ENCODE results near the gene AIFM3. TPM values are rescaled to one million over a fixed set of nuclear protein-coding genes. Genes with fewer than 3 reads are reported as not detected.

Gene AIFM3, protein sequence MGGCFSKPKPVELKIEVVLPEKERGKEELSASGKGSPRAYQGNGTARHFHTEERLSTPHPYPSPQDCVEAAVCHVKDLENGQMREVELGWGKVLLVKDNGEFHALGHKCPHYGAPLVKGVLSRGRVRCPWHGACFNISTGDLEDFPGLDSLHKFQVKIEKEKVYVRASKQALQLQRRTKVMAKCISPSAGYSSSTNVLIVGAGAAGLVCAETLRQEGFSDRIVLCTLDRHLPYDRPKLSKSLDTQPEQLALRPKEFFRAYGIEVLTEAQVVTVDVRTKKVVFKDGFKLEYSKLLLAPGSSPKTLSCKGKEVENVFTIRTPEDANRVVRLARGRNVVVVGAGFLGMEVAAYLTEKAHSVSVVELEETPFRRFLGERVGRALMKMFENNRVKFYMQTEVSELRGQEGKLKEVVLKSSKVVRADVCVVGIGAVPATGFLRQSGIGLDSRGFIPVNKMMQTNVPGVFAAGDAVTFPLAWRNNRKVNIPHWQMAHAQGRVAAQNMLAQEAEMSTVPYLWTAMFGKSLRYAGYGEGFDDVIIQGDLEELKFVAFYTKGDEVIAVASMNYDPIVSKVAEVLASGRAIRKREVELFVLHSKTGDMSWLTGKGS
- total RNA-seq, result 1 to 10 TPM in 2 of 4 donors, under 1 TPM in 2; 0.11 to 2.0 (median 0.80) TPM

DNA sequence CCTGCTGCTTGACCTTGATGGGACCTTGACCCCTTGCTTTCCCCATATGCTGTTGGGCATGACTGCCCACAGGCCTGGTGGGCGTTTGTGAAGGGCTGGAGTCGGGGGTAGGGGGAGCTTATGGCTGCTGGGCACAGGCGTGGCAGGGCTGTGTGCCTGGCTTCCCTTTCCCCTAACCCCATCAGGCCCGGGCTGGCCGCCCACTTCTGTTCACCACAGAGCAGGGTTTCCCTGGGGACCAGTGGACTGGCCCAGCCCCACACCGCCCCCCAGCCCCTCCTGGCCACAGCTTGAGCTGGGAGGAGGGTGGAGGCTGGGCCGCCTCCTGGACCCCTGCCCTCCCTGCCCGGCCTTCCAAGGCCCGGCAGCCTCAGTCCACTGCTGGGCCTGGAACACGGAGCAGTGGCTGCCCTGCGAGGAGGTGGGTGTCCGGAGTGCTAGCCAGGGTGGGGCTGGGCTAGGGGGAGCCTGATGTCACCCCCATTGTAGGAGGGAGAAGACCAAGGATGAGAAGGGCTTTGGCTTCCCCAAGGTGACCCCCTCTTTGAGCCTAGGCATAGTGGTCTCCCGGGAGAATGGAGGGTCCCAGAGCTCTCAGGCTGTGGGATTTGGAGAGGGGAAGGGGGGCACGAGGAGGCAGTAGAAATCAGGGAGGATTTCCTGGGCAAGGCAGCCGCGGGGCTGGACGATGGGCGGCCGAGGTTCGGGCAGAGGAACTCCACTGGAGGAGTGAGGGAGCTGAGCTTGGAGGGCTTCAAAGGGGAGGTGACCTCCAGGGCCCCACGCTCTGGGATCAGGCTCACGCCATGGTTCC, at the start of gene AIFM3:
TSS of gene AIFM3 (plus strand) at position 373 of the 814 bp plus-strand sequence. CDS start 690 bp downstream, outside the sequence.
- H3K4me1 ChIP-seq, result peaks cover 4 to 9% of the 10 kb centered on the region in 2 donors
- no peak for DNase-seq
- intact Hi-C loops (cut with DNase I), result loop anchor here (5.0 kb wide), 1 partner anchor 50 kb away; the partner anchor contains the start of gene P2RX6
- no peak within 1 kb of the TSS for H3K4me3 ChIP-seq (replicated peaks in 1 of 3)
- H3K27me3 ChIP-seq, result no peaks in the 10 kb centered on the region
- 61 to 73% methylated on average over 12 of the region's 22 CpGs for WGBS, 2 donors
- no peaks in the 10 kb centered on the region for H3K36me3 ChIP-seq
- no peaks in the 10 kb centered on the region for H3K9me3 ChIP-seq
- TF ChIP-seq, protein P1, sequence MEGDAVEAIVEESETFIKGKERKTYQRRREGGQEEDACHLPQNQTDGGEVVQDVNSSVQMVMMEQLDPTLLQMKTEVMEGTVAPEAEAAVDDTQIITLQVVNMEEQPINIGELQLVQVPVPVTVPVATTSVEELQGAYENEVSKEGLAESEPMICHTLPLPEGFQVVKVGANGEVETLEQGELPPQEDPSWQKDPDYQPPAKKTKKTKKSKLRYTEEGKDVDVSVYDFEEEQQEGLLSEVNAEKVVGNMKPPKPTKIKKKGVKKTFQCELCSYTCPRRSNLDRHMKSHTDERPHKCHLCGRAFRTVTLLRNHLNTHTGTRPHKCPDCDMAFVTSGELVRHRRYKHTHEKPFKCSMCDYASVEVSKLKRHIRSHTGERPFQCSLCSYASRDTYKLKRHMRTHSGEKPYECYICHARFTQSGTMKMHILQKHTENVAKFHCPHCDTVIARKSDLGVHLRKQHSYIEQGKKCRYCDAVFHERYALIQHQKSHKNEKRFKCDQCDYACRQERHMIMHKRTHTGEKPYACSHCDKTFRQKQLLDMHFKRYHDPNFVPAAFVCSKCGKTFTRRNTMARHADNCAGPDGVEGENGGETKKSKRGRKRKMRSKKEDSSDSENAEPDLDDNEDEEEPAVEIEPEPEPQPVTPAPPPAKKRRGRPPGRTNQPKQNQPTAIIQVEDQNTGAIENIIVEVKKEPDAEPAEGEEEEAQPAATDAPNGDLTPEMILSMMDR (IDR thresholded peaks at IDR 0.05), result no peak
- no peak within 1 kb of the TSS for H3K27ac ChIP-seq

DNA sequence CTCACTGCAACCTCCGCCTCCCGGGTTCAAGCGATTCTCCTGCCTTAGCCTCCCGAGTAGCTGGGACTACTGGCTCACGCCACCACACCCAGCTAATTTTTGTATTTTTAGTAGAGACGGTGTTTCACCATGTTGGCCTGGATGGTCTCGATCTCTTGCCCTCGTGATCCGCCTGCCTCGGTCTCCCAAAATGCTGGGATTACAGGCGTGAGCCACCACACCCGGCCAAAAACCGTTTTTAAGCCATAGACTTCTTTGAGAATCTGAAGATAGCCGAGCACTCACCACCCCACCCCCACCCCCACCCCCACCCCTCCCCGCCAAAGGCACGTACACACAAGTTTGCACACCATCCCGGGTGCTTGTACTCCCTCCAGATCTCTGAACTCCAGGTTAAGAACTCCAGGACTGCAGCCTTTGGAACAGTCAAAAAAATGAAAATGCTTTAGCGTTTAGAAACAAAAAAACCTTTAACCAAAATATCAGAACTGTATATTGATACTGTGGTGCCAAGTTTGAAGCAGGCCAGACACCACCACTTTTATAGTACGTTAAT, 48.3 kb upstream of the AIFM3 start:
- intact Hi-C loops (cut with DNase I), result no loop called here
- DNase-seq, result no peak
- peaks cover 27 to 29% of the 10 kb centered on the region in 2 donors for H3K4me1 ChIP-seq
- WGBS, 2 donors, result 2 to 4% methylated on average over 14 to 19 of the region's 19 CpGs
- TF ChIP-seq, protein P1 (IDR thresholded peaks at IDR 0.05), result no peak
- no peak for TF ChIP-seq POLR2A (IDR thresholded peaks at IDR 0.05)
- no peaks in the 10 kb centered on the region for H3K9me3 ChIP-seq
- no peaks in the 10 kb centered on the region for H3K36me3 ChIP-seq
- H3K27me3 ChIP-seq, result no peaks in the 10 kb centered on the region
- peak overlapping the region in 1 of 3 donors; percentile 92 for H3K27ac ChIP-seq
- H3K4me3 ChIP-seq (replicated peaks in 1 of 3), result peak overlapping the region in 2 of 3 donors; percentile 81 to 99

DNA sequence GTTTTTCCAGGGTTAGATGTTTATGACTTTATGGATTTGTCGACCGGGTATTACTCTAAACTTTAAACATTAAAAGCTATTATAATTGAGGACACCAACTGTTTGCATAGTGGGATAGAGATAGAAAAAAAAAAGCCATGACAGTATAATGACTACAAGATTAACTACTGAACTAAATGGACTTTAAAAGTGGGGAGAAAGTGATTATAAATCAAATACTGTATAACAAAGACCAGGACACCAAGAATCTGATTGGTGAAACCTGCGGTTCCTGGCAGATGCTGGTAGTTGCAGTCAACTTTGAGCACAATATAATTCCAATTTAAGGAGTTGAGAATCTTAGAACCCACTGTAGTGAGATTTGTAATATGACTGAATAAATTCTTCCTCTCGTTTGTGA, 47.3 kb upstream of the AIFM3 start:
- H3K27ac ChIP-seq, result no peak overlapping the region
- no peaks in the 10 kb centered on the region for H3K9me3 ChIP-seq
- 12 to 16% methylated on average over 4 of the region's 4 CpGs for WGBS, 2 donors
- no peak for TF ChIP-seq POLR2A (IDR thresholded peaks at IDR 0.05)
- TF ChIP-seq, protein P1 (IDR thresholded peaks at IDR 0.05), result no peak
- peak overlapping the region in 2 of 3 donors; percentile 21 to 81 for H3K4me3 ChIP-seq (replicated peaks in 1 of 3)
- intact Hi-C loops (cut with DNase I), result no loop called here
- H3K36me3 ChIP-seq, result no peaks in the 10 kb centered on the region
- no peaks in the 10 kb centered on the region for H3K27me3 ChIP-seq
- peaks cover 27 to 29% of the 10 kb centered on the region in 2 donors for H3K4me1 ChIP-seq
- no peak for DNase-seq

DNA sequence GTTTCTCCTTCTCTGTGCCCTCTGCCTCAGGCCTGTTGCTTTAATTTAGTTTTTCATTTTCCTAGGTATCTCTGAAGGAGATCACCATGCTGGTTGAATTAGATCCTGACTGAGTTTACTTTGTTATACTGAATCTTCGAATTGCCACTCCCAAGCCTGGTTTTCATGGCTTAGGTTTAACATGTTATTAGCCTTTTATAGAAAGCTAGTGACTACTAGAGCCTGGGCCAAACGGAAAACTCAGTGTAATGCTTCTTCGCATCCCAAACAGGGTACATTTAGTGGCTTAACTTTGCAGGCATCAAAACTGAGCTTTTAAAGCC, 46.2 kb upstream of the AIFM3 start:
- Histone ChIP-seq H3K4me3 (replicated peaks in 1 of 3) (no peak overlapping the region), H3K36me3 (no peaks in the 10 kb centered on the region), H3K4me1 (peaks cover 35 to 37% of the 10 kb centered on the region in 2 donors), H3K9me3 (no peaks in the 10 kb centered on the region), H3K27me3 (no peaks in the 10 kb centered on the region), H3K27ac (no peak overlapping the region)
- intact Hi-C loops (cut with DNase I), result no loop called here
- 48 to 50% methylated on average over 3 of the region's 3 CpGs for WGBS, 2 donors
- DNase-seq, result no peak
- TF ChIP-seq, protein P1 (IDR thresholded peaks at IDR 0.05), result no peak
- TF ChIP-seq POLR2A (IDR thresholded peaks at IDR 0.05), result no peak

All from thyroid gland (tissue), 4 donors.